GM18873 (cell line): Measurements from ENCODE around the gene TAS1R3.

Experiments
- ATAC-seq: cut with Tn5 transposase; IDR thresholded peaks from one replicate; pipeline ENCODE4 v1.9.1; 2021; ENCODE audit warnings: mild to moderate bottlenecking, moderate library complexity, moderate number of reproducible peaks; ENCODE audit not compliant: unreplicated experiment, low FRiP score

The TAS1R3 gene

DNA sequence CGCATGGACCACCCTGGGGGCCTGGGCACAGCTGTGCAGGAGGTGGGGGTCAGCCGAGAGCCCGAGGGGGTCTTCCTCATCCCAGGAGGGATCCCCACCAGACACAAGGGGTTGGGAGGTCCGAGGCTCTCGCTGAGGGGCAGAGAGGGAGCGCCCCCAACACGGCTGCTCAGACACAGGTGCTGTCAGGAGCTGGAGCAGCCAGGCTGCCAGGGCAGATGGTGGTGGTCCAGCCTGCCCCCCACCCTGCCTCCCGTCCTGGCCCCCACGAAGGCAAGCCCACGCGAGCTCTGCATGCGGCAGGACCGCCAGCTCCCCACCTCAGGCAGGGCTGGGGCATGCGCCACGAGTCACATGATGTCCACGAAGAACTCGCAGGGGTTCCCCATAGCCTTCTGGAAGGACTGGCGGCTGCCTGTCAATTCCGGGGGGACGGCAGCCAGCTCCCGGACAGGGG is 4.7 kb downstream of the TAS1R3 start:
- ATAC-seq: no peak

DNA sequence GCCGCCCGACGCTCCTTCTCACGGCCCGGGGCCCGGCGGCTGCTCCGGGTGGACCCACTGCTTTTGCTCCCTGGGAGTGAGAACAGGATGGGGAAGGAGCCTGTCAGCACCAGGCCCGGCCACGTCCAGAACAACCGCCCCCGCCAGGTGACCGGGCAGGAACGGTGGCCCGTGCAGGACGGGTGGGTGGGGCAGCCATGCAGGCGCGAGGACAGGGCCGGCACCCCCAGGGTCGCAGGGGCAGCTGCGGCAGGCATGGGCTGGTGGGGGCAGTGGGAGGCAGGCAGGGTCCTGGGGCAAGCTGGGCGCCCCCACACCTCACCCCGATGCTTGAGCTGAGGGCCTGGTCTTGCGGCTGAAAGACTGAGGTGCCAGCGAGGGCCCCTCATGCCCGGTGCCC is 5.4 kb downstream of the TAS1R3 start:
- ATAC-seq: no peak

DNA sequence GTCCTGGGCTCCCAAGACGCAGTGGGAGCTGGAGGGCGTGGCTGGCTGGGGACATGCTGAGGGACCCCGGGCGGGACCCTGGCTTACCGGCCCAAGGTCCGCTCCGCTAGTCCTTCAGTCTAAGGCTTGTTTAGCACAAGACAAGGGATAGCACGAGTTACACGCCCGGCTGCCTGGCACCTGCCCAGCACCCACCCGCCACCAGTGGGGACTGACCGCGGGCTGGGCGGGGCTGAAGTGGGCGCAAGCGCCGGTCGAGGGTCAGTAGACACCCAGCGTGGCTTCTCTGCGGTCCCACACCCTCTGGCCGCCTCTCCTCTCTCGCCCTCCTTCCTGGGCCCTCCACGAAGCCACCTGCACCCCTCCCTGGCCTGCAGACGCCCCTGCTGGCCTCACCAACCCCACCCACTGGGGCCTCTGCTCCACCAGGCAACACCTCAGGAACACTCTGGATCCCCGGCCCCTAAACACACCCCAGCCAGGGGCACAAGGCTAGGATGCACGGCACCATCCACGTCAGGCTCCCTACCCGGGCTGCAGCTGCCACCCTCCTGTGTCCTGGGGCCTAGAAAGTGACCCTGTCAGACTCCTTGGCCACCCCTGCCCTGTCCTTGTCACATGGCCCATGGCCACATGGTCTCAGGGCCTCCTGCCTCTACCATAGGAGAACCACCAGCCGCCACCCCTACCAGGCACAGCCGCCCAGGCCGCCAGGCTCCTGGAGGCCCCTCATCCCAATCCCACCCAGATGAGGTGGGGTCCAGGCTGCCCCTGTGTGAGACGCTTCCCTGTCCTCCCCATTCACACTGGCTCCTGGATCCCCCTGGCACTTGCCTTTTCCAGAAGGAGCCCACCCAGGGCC is 6.1 kb downstream of the TAS1R3 start:
- no peak for ATAC-seq

GRCh38 chr1:1337793-1338147 is 6.7 kb downstream of the TAS1R3 start:
- ATAC-seq: no peak

GRCh38 chr1:1338278-1338677 is 7.2 kb downstream of the TAS1R3 start:
- ATAC-seq: no peak

- no peak for ATAC-seq
Observed at GRCh38 chr1:1340185-1340584, 9.1 kb downstream of the TAS1R3 start.

DNA sequence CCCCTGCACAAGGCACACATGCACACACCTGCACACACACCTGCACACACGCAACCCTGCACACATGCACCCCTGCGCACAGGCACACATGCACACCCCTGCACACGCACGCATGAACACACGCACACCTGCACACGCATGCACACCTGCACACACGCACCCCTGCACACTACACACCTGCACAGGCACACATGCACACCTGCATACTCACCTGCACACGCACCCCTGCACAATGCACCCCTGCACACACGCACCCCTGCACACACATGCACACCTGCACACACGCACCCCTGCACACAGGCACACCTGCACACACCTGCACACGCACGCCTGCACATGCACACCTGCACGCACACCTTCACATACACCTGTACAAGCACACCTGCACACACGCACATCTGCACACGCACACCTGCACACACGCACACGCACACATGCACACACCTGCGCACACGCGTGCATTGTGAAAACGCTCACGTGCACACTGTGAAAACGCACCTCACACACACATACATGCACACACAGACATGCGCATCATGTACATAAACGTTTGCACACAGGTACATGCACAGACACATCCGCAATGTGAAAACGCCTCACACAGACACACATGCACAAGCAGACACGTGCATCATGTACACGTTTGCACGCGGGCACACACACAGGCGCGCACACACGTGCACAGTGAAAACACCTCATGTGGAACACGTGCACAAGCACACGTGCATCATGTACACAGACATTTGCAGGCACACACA is 9.9 kb downstream of the TAS1R3 start:
- no peak for ATAC-seq

- ATAC-seq: no peak
Observed at GRCh38 chr1:1341549-1342021, 10.5 kb downstream of the TAS1R3 start.

DNA sequence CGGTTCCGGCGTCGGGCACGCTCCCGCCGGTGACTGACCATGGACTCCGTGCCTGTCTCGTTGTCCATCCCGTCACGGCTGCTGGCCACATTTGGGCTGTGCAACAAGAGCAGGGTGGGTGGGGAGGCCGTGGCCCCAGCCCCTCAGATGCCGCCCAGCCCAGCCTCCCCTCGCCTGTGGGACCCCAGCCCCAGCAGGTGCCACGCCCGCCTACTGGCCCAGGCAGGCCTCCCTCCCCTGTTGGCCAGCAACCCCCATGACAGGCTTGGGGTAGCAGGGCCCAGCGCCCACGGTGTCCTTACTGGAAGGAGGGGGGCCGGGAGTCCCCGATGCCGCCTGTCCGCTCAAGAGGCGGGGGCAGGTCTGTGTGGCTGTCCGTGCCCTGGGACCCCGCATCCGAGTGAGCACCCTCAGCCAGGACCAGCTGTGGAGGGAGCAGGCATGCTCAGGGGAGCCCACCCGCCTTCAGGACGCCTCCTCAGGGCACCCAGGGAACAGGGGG is 11.0 kb downstream of the TAS1R3 start:
- no peak for ATAC-seq

DNA sequence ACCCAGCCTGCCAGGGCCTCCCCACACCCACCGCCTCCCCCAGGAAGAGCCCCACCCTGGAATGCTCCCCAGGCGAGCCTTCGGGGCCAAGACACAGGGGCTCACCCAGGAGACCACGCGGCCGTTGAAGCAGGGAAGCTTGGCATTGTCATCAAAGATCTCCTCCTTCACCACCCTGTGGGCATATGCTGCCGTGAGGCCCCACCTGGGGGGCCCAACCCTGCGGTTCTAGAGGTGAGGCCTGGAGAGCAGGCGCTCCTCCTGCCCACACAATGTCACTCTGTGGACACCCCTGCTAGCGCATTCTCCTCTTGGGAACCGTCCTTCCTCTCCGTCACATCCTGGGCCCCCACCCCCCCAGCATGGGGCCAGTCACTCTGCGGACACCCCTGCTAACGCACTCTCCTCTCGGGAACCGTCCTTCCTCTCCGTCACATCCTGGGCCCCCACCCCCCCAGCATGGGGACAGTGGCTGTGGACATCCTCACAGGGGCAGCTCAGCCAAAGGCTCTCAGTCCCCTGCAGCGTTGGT is 11.6 kb downstream of the TAS1R3 start:
- ATAC-seq: no peak

DNA sequence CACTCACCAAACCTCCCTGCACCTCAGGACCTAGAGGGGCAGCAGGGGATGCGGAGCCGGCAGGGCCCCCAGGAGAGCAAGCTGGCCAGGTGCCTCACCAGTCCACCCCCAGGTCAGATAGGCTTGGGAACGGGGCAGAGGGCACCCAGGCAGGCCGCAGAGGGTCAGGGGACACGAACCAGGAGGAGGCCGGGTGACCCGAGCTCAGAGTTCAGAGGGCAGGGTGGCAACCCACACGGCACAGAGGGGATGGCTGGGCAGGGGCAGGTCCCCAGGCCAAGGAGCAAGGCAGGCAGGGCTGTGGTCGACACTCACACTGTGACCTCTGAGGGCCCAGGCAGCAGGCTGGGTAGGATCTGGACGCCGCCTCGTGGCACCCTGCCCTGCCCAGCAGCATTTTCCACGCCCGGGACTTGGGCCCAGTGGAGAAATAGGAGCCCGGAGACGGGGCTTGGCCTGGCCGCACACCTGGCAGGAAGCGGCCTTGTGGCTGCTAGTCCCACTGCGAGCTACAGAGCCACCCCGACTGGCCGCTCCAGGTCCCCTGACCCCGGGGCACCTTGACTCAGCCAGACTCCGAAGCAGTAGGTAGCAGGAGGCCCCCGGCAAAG is 12.8 kb downstream of the TAS1R3 start:
- no peak for ATAC-seq

DNA sequence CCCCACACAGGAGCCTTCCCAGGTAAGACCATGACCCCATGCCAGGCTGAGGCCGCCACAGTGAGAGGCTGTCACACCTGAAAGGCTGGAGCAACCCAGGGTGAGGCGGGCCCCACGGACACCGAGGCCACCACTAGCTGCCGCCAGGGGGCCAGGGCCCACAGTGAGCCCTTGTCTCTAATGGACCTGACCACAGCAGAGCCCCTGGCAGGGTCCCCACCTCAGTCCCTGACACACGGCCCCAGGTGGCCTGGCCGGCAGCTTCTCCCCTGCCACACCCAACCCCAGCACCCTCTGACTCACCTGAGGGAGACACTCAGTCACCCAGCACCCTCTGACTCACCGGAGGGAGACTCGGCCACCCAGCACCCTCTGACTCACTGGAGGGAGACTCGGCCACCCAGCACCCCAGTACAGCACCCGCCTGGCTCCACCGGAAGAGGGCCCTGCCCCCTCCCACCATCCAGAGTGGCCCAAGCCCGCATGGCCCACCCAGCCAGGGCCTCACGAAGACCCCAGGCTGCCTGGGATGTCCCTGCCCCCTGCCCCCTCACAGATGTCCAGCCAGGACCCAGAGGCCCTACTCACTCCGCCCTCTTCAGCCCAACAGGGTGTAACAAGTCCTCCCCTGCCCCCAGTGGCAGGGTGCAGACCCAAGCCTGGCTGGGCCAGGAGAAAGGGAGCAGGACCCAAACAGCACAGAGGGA is 13.7 kb downstream of the TAS1R3 start:
- no peak for ATAC-seq

GRCh38 chr1:1345384-1345783 is 14.3 kb downstream of the TAS1R3 start:
- ATAC-seq: no peak

DNA sequence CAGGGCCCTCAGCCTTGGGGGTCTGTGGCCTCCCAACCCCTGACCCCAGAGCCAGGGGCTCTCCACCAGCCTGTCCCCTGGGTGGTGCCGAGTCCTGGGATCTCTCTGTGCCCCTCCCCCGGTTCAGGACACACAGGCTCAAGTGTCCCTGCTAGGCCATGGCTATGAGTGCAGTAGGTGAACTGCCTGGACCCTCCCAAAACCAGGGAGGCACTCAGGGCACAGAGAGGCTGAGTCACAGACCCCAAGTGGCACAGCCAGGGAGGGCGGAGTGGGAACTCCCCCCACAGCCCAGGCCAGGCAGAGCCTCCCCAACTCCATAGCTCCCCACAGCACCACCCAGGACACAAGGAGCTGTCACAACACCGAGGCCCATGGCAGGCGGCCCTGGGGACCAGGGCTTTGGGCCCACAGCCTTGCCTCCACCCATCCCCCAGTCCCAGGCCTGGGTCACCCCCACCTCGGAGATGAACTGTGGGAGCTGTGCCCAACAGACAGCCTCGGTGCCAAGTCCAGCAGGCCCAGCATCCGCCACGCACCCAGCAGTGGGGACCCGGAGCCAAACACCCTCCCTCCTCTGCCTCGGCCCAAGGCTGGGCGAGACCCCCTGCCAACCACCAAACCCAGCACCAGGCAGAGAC is 14.9 kb downstream of the TAS1R3 start:
- ATAC-seq: no peak

DNA sequence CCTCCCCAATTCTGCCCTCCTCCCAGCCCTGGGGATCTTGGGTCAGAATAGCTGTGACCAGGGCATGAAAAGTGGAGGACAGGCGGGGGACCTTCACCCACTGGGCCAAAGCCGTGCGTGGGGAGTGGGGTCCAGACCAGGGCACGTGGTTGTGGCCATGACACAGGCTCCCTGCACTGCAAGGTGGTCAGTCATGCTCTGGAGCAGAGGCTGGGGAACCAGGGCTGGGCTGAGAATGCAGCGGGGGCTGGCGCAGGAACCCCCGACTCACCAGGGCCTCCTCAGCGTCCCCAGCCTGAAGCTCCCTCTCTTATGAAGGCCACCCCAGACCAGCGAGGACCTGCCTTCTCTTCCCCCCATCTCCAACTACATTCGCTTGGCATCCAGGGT is 15.4 kb downstream of the TAS1R3 start:
- ATAC-seq: no peak

DNA sequence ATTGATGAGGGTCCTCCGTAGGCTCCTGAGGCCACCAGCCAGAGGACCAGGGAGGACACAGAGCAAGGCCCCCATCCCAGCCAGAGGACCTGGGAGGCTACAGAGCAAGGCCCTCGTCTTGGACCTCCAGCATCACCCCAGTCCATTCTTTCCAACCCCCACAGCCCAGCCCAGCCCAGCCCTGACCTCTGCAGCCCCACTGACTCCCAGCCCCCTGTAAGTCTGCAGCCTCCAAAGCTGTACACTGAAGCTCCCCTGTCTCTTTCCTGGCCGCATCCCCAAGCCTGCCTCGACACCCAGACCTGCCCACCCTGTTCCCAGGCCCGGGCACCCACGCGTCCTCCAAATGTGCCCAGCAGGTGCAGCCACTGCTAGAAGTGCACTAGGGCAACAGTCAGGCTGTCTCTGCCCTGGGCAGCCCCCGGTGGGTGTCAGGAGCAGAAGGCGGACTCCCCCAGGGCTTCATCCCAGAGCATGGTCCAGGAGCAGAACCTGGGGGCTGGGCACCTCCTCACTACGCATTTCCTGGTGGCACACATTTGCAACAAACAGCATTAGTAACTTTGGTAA is 16.0 kb downstream of the TAS1R3 start:
- ATAC-seq: no peak

- no peak for ATAC-seq
Observed at GRCh38 chr1:1347663-1348419, 16.8 kb downstream of the TAS1R3 start.

DNA sequence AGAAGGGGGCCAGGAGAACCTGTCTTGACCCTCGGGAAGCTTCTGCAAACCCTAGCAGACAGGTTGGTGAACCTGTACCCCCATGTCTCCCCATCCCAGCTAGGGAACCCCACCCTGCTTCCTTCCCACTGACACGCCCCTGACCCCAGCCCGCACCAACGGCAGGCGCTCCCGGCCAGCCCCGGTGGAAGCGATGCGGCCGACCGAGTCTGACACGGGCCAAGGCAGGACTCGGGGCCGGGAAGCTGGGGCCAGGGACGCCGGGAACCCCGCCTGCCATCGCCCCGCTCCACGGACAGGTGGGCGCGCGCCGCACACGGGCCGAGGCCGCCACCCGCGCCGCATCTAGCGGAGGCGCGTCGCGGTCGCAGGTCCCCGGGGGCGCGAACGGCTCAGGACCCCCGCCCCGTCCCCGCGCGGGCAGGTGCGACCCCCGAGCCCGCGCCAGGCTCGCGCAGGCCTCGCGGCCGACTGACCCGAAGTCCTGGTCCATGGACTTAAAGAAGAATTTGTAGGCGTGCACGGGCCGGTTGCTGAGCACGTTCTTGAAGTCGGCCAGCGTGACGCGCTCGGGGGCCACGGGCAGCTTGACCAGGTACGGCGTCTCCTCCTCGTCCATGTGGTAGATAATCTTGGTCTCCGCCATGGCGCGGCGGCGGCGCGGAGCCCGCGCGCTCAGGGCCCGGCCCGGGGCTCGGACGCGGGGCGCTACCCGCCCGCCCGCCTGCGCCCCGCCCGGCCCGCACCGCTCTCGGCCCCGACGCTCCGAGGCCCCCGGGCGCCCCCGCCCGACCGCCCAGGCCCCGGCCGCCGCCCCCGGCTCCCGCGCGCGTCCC is 17.6 kb downstream of the TAS1R3 start:
- no peak for ATAC-seq
